Measurements from ENCODE around the gene PTPN20.

DNA sequence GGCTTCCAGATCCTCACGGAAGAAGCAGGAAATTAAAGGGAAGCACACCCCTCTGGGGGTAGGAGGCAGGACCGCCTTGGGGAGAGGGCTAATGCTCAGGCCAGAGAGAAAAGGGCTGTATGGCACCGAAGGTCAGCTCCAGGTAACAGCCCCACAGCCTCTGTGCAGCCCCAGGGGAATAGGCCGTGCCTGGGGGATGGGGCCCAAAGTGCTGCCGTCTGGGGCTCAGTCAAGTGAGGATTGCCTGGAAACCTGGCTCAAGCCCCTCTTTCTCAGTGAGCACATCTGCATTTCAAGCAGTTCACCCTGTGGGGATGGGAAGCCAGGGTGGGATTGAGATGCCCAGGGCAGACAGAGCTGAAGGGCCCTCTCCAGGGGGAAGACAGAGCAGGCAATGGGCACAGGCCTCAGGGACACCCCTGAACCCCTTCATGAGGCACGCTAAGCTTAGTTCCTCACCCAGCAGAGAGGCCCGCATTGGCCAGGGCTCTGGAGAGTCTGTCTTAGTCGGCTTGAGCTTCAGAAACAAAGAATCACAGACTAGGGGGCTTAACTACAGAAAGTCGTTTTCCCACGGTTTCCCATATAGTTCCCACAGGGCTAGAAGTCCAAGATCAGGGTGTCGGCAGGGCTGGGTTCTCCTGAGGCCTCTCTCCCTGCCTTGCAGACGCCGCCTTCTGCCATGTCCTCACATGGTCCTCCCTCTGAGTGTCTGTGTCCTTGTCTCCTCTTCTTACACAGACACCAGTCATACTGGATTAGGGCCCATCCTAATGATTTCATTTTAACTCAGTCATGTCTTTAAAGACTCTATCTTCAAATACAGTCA is 118.2 kb downstream of the PTPN20 start:
- TF ChIP-seq, protein P1, sequence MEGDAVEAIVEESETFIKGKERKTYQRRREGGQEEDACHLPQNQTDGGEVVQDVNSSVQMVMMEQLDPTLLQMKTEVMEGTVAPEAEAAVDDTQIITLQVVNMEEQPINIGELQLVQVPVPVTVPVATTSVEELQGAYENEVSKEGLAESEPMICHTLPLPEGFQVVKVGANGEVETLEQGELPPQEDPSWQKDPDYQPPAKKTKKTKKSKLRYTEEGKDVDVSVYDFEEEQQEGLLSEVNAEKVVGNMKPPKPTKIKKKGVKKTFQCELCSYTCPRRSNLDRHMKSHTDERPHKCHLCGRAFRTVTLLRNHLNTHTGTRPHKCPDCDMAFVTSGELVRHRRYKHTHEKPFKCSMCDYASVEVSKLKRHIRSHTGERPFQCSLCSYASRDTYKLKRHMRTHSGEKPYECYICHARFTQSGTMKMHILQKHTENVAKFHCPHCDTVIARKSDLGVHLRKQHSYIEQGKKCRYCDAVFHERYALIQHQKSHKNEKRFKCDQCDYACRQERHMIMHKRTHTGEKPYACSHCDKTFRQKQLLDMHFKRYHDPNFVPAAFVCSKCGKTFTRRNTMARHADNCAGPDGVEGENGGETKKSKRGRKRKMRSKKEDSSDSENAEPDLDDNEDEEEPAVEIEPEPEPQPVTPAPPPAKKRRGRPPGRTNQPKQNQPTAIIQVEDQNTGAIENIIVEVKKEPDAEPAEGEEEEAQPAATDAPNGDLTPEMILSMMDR (conservative IDR thresholded peaks at IDR 0.05) = no peak
- no peak for TF ChIP-seq ZFX (IDR thresholded peaks at IDR 0.05)

Measured in C4-2B (cell line).